ENCODE results near the gene SLC4A11. TPM values are rescaled to one million over a fixed set of nuclear protein-coding genes. Genes with fewer than 3 reads are reported as not detected.

SLC4A11 gene
- polyA plus RNA-seq, 1 donor (not counting 4 experiments of a cell fraction or from before 2014, with no cell fraction given): 4.7 TPM

DNA sequence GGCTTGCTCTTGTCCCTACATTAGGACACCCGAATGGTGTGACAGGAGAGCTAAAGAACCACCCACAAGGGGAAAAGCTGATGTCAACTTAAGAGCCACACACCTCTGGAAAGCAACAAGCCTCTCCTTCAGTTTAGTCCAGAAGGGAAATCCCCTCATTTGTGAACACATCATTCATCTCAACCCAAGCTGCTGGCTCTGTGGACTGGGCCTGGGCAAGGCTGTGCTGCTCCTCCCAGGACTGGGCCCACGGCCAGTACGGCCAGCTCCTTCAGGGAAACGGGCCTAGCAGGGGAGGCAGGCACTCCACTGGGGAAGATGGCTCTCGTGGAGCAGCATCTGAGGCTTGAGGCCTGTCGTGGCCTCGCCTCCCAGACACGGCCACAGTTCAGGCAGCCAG is 12.8 kb upstream of the SLC4A11 start:
- dilution Hi-C loops (cut with MboI; ENCODE audit: extremely low pct_ligation_motif_present, low sequenced_read_pairs): no loop called here
- Histone ChIP-seq H3K4me2 (ENCODE audit: control insufficient read depth, extremely low read depth, insufficient read depth, low read depth, low read length) (no peak overlapping the region), H3K4me1 (ENCODE audit: control insufficient read depth, extremely low read depth, insufficient read depth, low read length) (no peaks in the 10 kb centered on the region), H3K4me3 (ENCODE audit: control insufficient read depth in 2 of 3, extremely low read depth in 1 of 3, insufficient read depth in 2 of 3, low read depth in 1 of 3, low read length in 3 of 3) (no peak overlapping the region), H3K9ac (ENCODE audit: control insufficient read depth, extremely low read depth, insufficient read depth, low read length) (no peak overlapping the region), H3K27me3 (ENCODE audit: control insufficient read depth, extremely low read depth, insufficient read depth, low read length) (no peaks in the 10 kb centered on the region), H3K79me2 (ENCODE audit: control insufficient read depth, insufficient read depth, low read length) (no peaks in the 10 kb centered on the region), H3K27ac (ENCODE audit: control insufficient read depth, insufficient read depth, low read length) (no peak overlapping the region), H2AFZ (ENCODE audit: control insufficient read depth, low read length) (no peak overlapping the region), H4K20me1 (ENCODE audit: control insufficient read depth, extremely low read depth, insufficient read depth, low read length) (no peaks in the 10 kb centered on the region), H3K9me3 (ENCODE audit: control insufficient read depth, low read depth, low read length) (no peaks in the 10 kb centered on the region), H3K9me1 (ENCODE audit: control insufficient read depth, extremely low read depth, insufficient read depth, low read length) (no peaks in the 10 kb centered on the region), H3K36me3 (ENCODE audit: control insufficient read depth in 2 of 2, extremely low read depth in 1 of 2, insufficient read depth in 2 of 2, low read length in 2 of 2) (peaks cover 17 to 24% of the 10 kb centered on the region in 2 experiments)
- no peak for TF ChIP-seq EZH2 (IDR thresholded peaks at IDR 0.05; ENCODE audit: low read length)
- TF ChIP-seq, protein P1, sequence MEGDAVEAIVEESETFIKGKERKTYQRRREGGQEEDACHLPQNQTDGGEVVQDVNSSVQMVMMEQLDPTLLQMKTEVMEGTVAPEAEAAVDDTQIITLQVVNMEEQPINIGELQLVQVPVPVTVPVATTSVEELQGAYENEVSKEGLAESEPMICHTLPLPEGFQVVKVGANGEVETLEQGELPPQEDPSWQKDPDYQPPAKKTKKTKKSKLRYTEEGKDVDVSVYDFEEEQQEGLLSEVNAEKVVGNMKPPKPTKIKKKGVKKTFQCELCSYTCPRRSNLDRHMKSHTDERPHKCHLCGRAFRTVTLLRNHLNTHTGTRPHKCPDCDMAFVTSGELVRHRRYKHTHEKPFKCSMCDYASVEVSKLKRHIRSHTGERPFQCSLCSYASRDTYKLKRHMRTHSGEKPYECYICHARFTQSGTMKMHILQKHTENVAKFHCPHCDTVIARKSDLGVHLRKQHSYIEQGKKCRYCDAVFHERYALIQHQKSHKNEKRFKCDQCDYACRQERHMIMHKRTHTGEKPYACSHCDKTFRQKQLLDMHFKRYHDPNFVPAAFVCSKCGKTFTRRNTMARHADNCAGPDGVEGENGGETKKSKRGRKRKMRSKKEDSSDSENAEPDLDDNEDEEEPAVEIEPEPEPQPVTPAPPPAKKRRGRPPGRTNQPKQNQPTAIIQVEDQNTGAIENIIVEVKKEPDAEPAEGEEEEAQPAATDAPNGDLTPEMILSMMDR (optimal IDR thresholded peaks at IDR 0.05 in 1 of 3, IDR thresholded peaks at IDR 0.05 in 1 of 3, conservative IDR thresholded peaks at IDR 0.05 in 1 of 3; ENCODE audit: extremely low read depth in 1 of 3, insufficient read depth in 2 of 3, low read length in 3 of 3): no peak
- no peak for FAIRE-seq
- DNase-seq (ENCODE audit: low read depth, low spot score): no peak

DNA sequence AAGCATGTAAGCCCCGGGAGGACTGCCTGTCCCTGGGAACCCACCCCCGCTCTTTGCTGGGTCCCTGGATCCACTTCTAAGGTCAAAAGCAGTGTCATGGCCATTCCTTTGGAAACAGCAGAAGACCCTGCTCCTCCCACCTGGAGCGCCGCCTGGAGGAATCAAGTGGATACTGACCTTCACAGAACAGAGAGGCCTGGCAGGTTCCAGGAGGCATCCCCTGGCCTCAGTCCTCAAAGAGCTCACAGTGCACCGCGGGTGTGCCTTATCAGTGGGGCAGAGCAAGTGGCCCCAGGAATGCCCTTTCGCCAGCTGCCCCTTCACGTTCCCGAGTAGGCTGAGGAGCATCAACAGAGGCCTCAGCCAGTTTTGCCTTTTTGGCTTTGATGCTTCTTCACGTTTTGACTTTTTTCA is 11.1 kb upstream of the SLC4A11 start:
- Histone ChIP-seq H3K4me2 (ENCODE audit: control insufficient read depth, extremely low read depth, insufficient read depth, low read depth, low read length) (no peak overlapping the region), H3K4me1 (ENCODE audit: control insufficient read depth, extremely low read depth, insufficient read depth, low read length) (no peaks in the 10 kb centered on the region), H3K36me3 (ENCODE audit: control insufficient read depth in 2 of 2, extremely low read depth in 1 of 2, insufficient read depth in 2 of 2, low read length in 2 of 2) (peaks cover 8 to 10% of the 10 kb centered on the region in 2 experiments), H2AFZ (ENCODE audit: control insufficient read depth, low read length) (no peak overlapping the region), H3K79me2 (ENCODE audit: control insufficient read depth, insufficient read depth, low read length) (no peaks in the 10 kb centered on the region), H3K27ac (ENCODE audit: control insufficient read depth, insufficient read depth, low read length) (no peak overlapping the region), H3K27me3 (ENCODE audit: control insufficient read depth, extremely low read depth, insufficient read depth, low read length) (no peaks in the 10 kb centered on the region), H3K4me3 (ENCODE audit: control insufficient read depth in 2 of 3, extremely low read depth in 1 of 3, insufficient read depth in 2 of 3, low read depth in 1 of 3, low read length in 3 of 3) (no peak overlapping the region), H3K9ac (ENCODE audit: control insufficient read depth, extremely low read depth, insufficient read depth, low read length) (no peak overlapping the region), H4K20me1 (ENCODE audit: control insufficient read depth, extremely low read depth, insufficient read depth, low read length) (no peaks in the 10 kb centered on the region), H3K9me3 (ENCODE audit: control insufficient read depth, low read depth, low read length) (no peaks in the 10 kb centered on the region), H3K9me1 (ENCODE audit: control insufficient read depth, extremely low read depth, insufficient read depth, low read length) (no peaks in the 10 kb centered on the region)
- FAIRE-seq: no peak
- TF ChIP-seq EZH2 (IDR thresholded peaks at IDR 0.05; ENCODE audit: low read length): no peak
- TF ChIP-seq, protein P1 (optimal IDR thresholded peaks at IDR 0.05 in 1 of 3, IDR thresholded peaks at IDR 0.05 in 1 of 3, conservative IDR thresholded peaks at IDR 0.05 in 1 of 3; ENCODE audit: extremely low read depth in 1 of 3, insufficient read depth in 2 of 3, low read length in 3 of 3): peak in 2 of 3 experiments; percentile 15 to 30
- no peak for DNase-seq (ENCODE audit: low read depth, low spot score)
- dilution Hi-C loops (cut with MboI; ENCODE audit: extremely low pct_ligation_motif_present, low sequenced_read_pairs): no loop called here

All from keratinocyte (primary cell).